Retinal pigment epithelial cell (primary cell): ENCODE data around the gene GET3.

Source experiments
- DNase-seq: peaks from one replicate; pipeline ENCODE4 v3.0.0-alpha.2; 2010; ENCODE audit warnings: low read depth
- H3K4me3 ChIP-seq: 2 replicates; pipeline ENCODE4 v1.5.1; 2011; ENCODE audit warnings: mild to moderate bottlenecking, low read length, control low read depth, moderate library complexity
- CTCF ChIP-seq: conservative IDR thresholded peaks from 2 replicates; pipeline ENCODE4 v1.5.1; 2011; ENCODE audit warnings: low read depth, low read length, control low read depth, inconsistent platforms

GET3 gene

DNA sequence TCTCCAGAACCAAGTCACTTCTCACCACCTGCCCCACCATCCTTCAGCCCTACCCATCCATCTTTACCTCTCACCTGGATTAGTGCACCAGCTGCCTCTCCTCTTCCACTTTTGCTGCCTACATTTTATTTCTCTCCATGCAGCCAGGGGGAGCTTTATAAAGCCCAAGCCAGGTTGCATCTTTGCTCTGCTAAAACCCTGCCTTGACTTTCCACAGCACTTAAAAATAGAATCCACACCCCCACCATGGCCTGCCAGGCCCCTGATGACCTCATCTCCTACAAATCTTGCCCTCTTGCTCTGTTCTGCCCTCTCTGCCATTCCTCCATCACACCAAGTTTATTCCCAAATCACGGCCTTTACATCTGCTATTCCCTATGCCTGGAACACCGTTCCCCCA is 36.3 kb downstream of the GET3 start:
- H3K4me3 ChIP-seq: no peak overlapping the region
- no peak for DNase-seq
- TF ChIP-seq CTCF: peak; percentile 61

DNA sequence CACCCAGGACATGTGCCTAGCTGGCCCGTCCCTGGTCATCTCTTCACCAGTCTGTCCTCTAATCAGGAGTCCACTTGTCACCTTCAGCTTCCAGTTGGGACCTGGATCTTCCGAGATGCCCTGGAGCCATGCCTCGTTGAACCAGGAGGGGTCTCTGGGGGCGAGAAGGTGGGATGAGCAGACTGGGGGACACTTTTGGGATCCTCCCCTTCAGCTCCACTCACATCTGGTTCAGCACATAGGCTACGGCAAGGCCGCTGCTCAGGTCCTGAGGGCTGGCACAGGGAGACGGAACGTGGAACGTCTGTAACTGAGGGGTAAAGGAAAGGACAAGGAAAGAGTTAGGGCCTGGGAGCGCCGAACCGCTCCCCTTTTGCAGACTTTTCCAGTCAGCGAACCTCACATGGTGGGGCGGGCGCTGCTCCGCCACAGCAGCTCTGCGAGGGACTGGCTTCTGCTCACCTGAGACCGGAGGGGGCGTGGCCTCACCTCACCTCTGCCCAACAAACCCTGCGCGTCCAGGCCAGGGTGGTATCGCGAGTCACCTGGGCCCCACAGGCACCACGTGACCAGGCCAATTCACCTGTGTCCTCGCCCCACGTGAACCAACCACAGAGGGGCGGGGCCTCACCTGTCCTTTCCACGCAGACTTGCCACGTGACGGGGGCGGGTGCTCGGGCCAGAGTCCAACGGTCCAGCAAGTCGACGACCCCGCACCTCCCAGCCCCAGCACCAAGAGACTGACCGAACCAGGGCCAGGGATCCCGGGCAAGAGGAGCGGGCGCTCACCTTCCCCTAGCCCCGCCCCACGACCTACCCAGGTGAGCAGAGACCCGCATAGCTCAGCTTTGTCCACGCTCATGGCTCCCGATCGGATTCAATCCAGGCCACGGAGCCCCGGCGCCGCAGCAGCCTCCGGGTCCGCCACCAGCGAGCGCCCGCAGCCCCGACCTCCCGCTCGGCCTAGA is 37.6 kb downstream of the GET3 start, which contains the start of gene HOOK2:
HOOK2 (minus strand) TSS at position 965 of the 968 bp plus-strand sequence; CDS start at position 862, 103 bp downstream.
- DNase-seq: no peak
- H3K4me3 ChIP-seq: peak within 1 kb of the TSS; percentile 76
- TF ChIP-seq CTCF: no peak

DNA sequence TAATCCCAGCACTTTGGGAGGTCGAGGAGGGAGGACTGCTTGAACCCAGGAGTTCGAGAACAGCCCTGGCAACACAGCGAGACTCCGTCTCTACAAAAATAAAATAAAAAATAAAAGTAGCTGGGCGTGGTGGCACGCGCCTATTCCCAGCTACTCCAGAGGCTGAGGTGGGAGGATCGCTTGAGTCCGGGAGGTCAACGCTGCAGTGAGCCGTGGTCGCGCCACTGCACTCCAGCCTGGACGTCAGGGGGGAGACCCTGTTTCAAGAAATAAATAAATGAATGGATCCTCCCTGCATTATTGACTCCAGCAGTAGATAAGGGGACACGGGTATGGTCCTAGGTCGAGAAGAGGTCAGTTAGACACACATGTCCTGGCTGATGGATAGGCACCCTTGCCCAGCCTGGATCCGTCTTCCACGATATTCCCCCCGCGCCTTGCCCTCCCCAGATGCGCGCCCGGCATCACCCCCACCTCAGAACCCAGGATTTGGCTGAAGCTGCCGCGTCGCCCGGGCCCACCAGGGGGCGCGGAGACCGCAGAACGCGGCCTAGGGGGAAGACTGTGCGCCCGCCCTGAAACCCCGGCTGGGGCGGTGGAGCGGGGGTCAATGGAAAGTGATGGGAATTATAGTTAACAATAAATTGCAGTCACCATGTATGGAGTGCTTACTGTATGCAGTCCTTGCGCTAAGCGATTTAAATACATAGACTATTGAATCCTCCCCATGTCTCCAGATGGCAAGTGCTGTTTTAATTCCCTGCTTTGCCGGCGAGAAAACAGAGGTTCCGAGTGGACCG is 40.1 kb downstream of the GET3 start:
- peak overlapping the region; percentile 68 for H3K4me3 ChIP-seq
- no peak for DNase-seq
- peak; percentile 91 for TF ChIP-seq CTCF

- no peak for TF ChIP-seq CTCF
- peak overlapping the region; percentile 68 for H3K4me3 ChIP-seq
- DNase-seq: no peak
These were observed 41.0 kb downstream of the GET3 start for GRCh38 chr19:12778017-12778904.

- H3K4me3 ChIP-seq: peak overlapping the region; percentile 68
- TF ChIP-seq CTCF: no peak
- no peak for DNase-seq
These were observed 41.5 kb downstream of the GET3 start for GRCh38 chr19:12778905-12779161.

GRCh38 chr19:12779162-12779993 is 42.1 kb downstream of the GET3 start:
- H3K4me3 ChIP-seq: no peak overlapping the region
- no peak for TF ChIP-seq CTCF
- DNase-seq: no peak
